ENCODE results near the gene IMPDH1.
A peak's percentile ranks its signal among the peaks of the same experiment; 100 is the strongest.

The IMPDH1 gene

GRCh38 chr7:128343554-128344430 is 66.0 kb downstream of the IMPDH1 start, which contains the start of gene RBM28:
Gene RBM28, minus strand, starts transcription at chr7:128343908. Its CDS starts 115 bp downstream, at chr7:128343793.
- peaks cover 5% of the 10 kb centered on the region; the same call in 1 of the 2 replicates for H3K36me3 ChIP-seq (replicated peaks; ENCODE audit: insufficient read depth, low read length)
- TF ChIP-seq EZH2phosphoT487 (IDR thresholded peaks at IDR 0.05; ENCODE audit: low read length) (no peak), EZH2 (optimal IDR thresholded peaks at IDR 0.05; ENCODE audit: low read depth, low read length) (no peak), CTCF (IDR thresholded peaks at IDR 0.05; ENCODE audit: low read length) (no peak)

More at GRCh38 chr7:128343554-128344430, 66.0 kb downstream of the IMPDH1 start, which contains the start of gene RBM28:
- no peaks in the 10 kb centered on the region for H3K9me3 ChIP-seq (replicated peaks; ENCODE audit: insufficient read depth, low read length)
- peak; percentile 95 for DNase-seq
- H3K4me2 ChIP-seq (ENCODE audit: low read depth, low read length) = peak within 1 kb of the TSS; percentile 79
- H2AFZ ChIP-seq (ENCODE audit: low read length) = peak within 1 kb of the TSS; percentile 97
- H3K27me3 ChIP-seq (replicated peaks; ENCODE audit: insufficient read depth, low read length) = peaks cover 6% of the 10 kb centered on the region; the same call in 1 of the 2 replicates
- peak within 1 kb of the TSS; percentile 89 for H3K9ac ChIP-seq (ENCODE audit: low read length)
- H3K27ac ChIP-seq (ENCODE audit: low read length) = peak within 1 kb of the TSS; percentile 86
- H3K4me3 ChIP-seq (ENCODE audit: low read length) = peak within 1 kb of the TSS; percentile 80
- H3K79me2 ChIP-seq (ENCODE audit: low read length) = peaks cover 47% of the 10 kb centered on the region
- H4K20me1 ChIP-seq (ENCODE audit: insufficient read depth, low read length) = 0 out of 2 replicates have a peak, but pooled peaks cover 5% of the 10 kb centered on the region
- H3K4me1 ChIP-seq (ENCODE audit: low read length) = 0 out of 2 replicates have a peak, but pooled peaks cover 8% of the 10 kb centered on the region
- H3F3A ChIP-seq (ENCODE audit: insufficient read depth, low read length) = peaks cover 7% of the 10 kb centered on the region
- no peaks in the 10 kb centered on the region for H3K9me2 ChIP-seq (replicated peaks; ENCODE audit: insufficient read depth, low read length)
